GM10266 (cell line): ENCODE results near the gene UTS2R.
"Not testable (repeated sequence)": the region's sequence is repeated elsewhere in the genome, so short reads cannot be mapped to it uniquely, and the experiment has no call there.

Experiments
- DNase-seq: peaks from one replicate; pipeline ENCODE4 v3.0.0; 2012; ENCODE audit errors: extremely low spot score
- TF ChIP-seq, protein P1 (sequence below): IDR thresholded peaks from 2 replicates; pipeline ENCODE4 v1.5.1; 2012; ENCODE audit warnings: mild to moderate bottlenecking, low read depth; ENCODE audit not compliant: control insufficient read depth, insufficient read depth; ENCODE audit errors: missing control alignments

Gene UTS2R

GRCh38 chr17:82375359-82376041 lies 3.9 kb downstream of the UTS2R start:
- TF ChIP-seq, protein P1, sequence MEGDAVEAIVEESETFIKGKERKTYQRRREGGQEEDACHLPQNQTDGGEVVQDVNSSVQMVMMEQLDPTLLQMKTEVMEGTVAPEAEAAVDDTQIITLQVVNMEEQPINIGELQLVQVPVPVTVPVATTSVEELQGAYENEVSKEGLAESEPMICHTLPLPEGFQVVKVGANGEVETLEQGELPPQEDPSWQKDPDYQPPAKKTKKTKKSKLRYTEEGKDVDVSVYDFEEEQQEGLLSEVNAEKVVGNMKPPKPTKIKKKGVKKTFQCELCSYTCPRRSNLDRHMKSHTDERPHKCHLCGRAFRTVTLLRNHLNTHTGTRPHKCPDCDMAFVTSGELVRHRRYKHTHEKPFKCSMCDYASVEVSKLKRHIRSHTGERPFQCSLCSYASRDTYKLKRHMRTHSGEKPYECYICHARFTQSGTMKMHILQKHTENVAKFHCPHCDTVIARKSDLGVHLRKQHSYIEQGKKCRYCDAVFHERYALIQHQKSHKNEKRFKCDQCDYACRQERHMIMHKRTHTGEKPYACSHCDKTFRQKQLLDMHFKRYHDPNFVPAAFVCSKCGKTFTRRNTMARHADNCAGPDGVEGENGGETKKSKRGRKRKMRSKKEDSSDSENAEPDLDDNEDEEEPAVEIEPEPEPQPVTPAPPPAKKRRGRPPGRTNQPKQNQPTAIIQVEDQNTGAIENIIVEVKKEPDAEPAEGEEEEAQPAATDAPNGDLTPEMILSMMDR, result no peak

GRCh38 chr17:82376042-82376730 lies 4.6 kb downstream of the UTS2R start:
- DNase-seq, result no peak
- TF ChIP-seq, protein P1, result no peak

More at GRCh38 chr17:82375359-82376041, 3.9 kb downstream of the UTS2R start:
- no peak for DNase-seq

DNA sequence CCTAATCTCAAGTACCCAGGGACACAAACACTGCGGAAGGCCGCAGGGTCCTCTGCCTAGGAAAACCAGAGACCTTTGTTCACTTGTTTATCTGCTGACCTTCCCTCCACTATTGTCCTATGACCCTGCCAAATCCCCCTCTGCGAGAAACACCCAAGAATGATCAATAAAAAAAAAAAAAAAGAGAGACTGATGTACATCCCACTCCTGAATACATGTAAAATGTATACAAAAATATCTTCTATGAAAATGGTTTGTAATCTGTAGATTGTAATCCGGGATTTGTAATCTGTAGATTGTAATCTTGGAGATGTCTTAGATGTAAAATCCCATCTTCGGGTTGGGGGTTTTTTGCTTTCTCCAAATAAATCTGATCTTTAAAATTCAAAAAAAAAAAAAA lies 5.7 kb downstream of the UTS2R start:
- not testable (repeated sequence) for DNase-seq

DNA sequence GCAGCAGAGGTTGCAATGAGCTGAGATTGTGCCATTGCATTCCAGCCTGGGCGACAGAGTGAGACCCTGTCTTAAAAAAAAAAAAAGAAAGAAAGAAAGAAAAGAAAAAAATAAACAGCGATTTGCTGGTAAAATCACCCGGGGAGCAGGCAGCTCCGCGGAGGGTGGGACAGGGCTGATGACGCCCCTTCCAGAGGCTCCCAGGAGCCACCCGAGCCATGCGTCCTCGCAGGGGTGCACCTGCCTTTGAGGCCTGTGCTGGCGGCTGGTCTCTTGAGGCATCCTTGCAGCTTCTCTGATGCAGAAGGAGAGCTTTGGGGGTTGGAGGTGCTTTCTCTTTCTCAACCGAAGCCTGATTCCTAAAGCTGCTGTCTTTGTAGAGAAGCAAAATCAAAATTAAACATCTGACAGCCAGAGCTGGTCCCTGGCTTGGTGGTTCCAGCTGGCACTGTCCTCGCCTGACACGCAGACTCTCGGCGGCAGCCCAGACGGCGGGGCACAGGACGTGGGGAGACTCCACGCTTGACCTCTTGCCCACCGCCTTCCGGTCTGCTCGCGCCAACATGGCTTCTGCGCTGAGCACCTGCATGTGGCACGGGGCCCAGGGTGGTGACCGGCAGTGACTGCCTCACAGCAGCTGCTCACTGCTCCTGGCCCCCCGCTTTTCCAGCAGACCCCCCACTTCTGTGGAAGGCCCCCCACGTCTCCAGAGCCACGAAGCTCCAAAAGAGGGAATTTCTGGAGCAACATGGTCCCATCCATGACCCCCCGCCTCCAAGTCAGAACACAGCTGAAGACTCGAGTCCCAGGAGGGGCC lies 6.6 kb downstream of the UTS2R start:
- no peak for DNase-seq
- TF ChIP-seq, protein P1, result no peak

- TF ChIP-seq, protein P1, result no peak
- no peak for DNase-seq
Observed at GRCh38 chr17:82378741-82379021, 7.1 kb downstream of the UTS2R start.

- DNase-seq, result no peak
- TF ChIP-seq, protein P1, result no peak
Observed at GRCh38 chr17:82380860-82381702, 9.5 kb downstream of the UTS2R start.

DNA sequence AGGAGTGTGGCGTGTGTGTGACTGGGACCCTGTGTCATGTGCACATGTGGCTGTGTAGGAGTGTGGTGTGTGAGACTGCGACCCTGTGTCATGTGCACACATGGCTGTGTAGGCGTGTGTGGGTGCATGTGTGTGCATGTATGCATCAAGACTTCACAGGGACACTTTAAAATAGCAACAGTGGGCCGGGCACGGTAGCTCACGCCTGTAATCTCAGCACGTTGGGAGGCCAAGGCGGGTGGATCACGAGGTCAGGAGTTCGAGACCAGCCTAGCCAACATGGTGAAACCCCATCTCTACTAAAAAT lies 10.1 kb downstream of the UTS2R start:
- not testable (repeated sequence) for DNase-seq

- DNase-seq, result not testable (repeated sequence)
Observed at GRCh38 chr17:82382220-82382932, 10.8 kb downstream of the UTS2R start.
